NCI-H1105 (cell line): ENCODE measurements around the gene PPIA.
"Not testable (repeated sequence)": the region's sequence is repeated elsewhere in the genome, so short reads cannot be mapped to it uniquely, and the experiment has no call there.

Source experiments
- DNase-seq: peaks from one replicate; lab custom pipeline; 2025; lab: John Stamatoyannopoulos, UW

Gene PPIA

DNA sequence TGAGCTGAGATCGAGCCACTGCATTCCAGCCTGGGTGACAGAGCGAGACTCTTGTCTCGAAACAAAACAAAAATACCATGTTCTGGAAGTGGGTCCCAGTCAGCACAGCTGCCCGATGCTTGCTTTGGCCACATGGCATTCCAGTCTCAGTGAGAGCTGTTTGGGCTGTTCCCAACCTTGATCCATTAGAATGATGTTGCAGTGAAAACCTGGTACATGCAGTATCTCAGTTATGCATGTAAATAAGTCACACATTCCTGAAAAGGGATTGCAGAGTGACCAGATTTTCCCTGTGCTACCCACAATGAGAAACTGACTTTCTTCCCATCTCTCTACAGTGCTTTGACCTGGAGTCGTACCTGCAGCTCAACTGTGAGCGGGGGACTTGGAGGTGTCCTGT is 32.4 kb upstream of the PPIA start:
- DNase-seq: no peak

DNA sequence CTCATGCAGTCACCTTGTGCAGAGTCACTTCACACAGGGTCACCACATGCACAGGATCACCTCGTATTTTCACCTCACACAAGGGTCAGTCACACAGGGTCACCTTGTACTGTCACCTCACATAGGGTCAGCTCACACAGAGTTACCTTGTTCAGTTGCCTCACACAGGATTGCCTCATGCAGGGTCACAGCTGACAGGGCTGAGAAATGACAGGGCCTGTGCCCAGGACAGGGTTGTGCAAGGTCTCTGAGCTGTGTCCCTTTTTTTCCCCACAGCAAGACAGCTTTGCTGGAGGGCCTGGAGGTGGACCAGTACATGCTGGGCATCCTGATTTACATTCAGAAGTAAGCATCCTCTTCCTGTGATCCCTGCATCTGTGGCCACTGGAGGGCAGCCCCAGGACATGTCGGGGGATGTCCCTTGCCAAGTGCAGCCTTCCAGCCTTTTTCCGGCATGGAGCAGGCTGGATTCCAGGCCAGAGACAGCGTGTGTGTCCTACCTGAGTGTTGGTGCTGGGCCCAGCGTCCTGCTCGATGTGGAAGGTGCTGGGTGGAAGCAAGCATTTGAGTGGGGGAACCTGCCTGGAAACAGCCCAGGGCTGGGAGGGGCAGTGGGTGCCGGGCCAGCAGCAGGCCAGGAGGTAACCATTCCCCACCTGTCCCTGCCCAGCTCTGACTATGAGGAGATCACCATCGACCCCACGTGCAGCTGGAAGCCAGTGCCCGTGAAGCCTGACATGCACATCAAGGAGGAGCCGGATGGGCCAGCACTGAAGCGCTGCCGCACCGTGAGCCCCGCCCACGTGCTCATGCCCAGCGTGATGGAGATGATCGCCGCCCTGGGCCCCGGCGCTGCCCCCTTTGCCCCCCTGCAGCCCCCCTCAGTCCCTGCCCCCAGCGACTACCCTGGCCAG is 31.6 kb upstream of the PPIA start:
- no peak for DNase-seq

DNA sequence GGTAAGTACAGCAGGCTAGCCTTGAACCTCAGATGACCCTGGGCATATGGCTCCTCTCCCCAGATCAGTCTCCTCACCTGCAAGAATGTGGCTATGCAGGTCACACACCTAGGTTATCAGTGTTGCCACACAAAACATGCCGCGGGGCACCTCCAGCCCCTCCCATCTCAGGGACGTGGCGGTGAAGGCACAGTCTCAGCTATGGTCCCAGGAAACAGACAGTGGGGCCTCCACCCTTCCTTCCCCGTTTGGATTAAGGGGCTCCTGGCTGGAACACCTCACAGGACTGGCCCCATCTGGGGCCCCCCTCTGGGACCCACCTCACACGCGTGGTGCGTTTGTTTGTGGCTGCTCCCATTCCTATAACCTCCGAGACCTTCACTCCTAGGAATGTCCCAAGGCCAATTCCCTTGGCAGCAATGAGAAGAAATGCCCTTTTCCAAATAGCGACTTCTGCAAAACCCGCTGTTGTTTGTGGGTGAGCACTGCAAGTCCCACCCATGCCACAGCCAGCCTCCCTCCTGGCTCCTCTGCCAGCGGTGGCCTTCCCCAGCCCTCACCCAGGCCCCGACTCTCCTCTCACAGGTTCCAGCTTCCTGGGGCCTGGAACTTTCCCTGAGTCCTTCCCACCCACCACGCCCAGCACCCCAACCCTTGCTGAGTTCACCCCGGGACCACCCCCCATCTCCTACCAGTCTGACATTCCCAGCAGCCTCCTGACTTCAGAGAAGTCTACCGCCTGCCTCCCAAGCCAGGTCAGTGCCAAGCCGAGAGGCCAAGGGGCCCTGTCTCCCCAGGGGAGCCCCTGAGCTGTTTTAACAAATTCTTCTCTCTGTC is 30.7 kb upstream of the PPIA start:
- no peak for DNase-seq

DNA sequence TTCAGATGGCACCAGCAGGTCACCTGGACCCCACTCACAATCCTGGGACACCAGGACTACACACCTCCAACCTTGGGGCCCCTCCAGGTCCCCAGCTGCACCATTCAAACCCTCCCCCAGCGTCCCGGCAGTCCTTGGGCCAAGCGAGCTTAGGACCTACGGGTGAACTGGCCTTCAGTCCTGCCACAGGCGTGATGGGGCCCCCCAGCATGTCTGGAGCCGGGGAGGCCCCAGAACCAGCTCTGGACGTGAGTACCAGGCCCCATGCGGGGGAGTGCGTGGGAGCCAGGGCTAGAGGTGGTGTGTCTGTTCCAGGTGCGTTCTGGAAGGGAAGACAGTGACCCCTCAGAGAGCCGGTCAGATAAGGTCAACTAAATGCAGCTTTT is 30.1 kb upstream of the PPIA start:
- no peak for DNase-seq

DNA sequence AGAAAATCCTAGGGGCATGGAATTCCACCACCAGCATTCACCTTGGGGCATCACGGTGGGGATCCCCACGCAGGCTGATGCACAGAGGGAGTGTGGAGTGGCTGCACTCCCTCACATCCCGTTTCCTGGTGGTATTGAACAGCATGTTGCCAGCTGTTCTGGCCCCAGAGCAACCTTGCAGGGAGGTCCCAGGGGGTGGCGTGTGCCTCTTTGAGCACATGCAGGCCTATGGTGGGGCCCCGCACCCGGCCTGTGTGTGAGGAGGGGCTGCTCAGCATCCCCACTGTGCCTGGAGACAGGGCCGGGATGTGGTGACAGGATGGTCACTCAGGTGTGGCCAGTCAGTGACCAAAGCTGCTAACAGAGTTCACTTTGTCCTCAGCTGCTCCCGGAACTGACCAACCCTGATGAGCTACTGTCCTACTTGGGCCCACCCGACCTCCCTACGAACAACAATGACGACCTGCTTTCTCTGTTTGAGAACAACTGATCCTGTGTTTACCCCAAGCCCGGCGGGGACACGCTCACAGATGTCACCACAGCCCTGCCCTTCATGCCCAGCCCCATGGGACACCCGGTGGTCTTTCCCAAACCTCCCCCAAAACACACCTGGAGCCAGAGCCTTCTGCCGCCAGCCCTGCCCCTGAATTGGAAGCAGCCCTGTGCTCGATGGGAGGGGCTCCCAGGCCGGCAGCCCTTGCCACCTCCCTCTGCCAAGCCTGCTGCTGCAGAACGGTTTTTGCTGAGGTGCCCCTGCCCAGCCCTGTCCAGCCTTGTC is 29.2 kb upstream of the PPIA start:
- no peak for DNase-seq

DNA sequence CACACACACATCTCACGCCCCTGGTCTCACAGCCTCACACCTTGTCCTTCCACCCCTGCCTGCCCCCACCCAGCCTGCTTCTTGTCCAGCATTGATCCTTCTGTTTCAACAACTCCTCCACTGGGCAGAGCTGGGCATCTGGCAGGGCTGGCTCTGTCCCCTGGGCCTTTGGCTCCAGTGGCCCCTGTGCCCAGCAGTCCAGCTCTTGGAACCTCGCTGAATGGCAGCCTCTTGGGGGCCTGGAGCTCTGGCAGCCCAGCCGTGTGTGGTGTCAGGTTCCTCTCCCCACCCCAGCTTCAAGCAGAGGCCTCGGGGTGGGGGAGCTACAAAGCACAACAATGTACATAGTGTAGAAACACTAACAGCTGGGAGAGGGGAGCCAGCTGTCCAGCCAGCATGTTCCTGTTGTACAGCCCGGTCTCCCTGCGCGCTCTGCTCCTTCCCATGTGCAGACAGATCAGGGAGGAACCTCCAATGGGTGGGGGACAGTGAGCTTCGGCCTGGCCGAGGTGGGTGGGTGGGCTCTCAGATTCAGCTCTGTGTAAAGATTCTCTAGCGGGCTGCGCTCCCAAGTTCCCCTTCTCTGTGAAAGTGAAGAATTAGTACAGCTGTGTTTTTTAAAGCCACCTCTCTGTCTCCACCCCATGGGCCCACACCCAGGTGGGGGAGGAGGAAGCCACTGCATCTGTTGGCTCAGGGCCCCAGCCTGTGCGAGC is 28.4 kb upstream of the PPIA start:
- DNase-seq: no peak

DNA sequence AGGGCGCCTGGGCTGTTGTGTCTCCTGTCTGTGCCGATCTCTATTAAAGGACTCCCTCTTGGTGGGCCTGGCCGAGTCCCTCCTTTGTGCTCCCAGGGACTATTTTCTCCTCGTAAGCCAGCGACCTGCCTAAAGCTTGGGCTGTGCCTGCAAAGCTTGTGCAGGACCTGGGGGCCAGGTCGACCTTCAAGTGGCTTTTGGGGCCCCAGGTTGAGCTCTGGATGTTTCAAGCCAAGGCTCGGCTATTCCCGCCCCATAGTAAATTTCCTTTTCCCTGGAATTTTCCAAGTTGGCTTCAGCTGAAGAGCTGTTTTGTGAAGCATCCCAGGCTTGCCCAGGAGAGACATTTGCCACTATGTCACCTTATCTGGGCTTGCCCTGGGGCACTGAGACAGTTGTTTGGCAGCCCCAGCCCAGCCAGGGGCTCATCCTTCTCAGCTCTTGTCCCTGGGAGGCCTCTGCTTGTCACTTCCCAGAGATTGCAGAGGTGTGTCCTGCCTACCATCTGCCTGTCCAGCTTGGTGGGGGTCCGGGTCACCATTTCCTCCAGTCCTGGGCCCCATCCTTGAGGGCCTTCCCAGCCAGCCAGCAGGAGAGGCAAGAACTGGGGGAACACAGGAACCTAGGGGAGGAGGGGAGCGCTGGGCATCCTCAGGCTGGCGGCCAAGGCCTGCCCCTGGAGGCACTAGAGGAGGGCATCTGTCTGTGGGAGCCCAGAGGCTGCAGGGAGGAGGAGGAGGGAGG is 27.7 kb upstream of the PPIA start:
- DNase-seq: no peak

DNA sequence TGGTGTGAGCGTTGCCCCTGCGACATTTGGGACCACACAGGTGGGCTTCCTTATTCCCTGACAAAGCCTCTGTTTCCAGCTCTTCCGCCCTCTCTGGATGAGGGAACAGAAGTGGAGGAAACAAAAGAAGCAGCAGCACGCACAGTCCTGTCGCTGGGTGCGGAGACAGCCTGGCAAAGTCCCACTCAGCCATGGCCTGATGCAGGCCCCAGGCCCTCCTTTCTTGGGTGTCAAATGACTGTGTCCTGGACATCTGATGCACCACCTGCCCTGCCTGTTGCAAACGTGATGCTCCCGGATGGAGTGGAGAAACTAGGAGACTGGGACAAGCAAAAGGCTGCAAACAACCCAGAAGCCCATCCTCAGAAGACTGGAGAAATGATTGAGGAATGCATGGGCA is 27.1 kb upstream of the PPIA start:
- DNase-seq: no peak

DNA sequence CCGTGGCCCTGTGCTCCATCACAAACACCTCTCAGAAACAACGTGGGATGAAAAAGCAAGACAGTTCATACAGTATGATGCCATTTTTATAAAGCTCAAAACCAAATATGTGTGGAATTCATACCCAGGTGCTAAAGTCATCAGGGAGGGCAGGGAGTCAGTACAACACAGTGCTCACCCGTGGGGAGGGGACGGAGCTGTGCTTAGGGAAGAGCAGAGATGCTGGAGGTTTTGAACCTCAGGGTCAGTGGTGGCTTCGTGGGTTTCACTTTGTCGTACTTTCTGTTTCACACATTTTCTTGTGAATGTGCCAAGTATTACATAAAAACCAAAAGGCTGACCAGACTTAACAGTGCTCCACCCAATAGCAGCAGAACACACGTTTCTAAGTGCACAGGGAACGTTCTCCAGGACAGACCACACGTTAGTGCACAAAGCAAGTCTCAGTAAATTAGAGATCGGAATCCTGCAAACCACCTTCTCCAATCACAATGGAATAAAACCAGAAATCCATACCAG is 26.6 kb upstream of the PPIA start:
- no peak for DNase-seq

DNA sequence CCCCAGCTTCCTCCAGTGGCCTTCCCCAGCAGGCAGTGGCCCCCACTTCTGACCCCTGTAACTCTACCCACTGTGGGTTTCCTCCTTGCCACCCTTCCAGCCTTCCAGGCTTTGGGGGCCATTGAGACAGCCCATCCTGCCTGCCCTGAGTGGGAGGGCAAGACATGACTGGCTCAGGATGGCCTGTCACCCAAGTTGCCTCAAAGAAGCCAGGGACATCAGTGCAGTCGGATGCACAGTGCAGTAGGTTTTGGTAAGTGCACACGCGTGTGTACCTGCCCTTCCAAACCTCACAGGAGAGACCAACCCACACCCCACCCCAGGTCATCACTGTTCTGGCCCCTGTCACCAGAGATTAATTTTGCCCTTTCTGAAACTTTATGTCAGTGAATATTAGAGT is 25.1 kb upstream of the PPIA start:
- no peak for DNase-seq

DNA sequence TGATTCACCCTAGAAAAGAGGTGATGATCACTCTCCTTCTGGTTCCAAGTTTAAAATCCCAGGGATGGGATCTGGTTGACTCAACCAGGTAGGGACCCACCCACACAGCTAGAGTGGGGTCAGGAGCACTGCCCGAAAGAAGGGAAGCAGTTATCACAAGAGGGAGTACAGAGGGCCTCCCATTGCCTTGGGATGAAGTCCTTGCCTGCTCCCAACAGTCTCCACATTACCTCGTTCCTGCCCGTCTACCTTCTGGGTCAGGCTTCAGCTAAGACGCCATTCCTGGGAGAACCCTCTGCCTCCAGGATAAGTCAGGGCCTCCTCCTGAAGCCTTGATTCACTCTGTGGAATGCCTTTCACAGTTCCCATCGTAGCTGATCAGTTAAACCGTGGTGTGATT is 24.0 kb upstream of the PPIA start:
- DNase-seq: no peak

DNA sequence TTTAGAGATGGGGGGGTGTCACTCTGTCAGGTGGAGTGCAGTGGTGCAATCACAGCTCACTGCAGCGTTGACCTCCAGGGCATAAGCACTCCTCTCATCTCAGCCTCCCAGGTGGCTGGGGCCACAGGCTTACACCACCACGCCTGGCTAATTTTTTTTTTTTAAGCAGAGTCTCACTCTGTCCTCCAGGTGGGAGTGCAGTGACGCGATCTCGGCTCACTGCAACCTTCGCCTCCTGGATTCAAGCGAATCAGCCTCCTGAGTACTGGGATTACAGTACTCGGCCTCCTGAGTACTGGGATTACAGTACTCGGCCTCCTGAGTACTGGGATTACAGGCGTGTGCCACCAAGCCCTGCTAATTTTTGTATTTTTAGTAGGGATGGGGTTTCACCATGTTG is 23.6 kb upstream of the PPIA start:
- DNase-seq: no peak

DNA sequence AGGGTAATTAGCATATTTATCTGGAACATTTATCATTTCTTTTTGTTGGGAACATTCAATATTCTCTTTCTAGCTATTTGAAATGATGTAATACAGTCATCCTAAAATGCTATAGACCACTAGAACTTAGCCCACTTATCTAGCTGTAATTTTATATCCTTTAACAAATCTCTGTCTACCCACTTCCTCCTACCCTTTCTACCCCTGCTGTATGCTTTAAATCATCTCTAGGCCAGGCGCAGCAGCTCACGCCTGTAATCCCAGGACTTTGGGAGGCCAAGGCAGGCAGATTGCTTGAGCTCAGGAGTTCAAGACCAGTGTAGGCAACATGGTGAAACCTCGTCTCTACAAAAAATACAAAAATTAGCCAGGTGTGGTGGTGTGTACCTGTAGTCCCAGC is 22.0 kb upstream of the PPIA start:
- DNase-seq: not testable (repeated sequence)

DNA sequence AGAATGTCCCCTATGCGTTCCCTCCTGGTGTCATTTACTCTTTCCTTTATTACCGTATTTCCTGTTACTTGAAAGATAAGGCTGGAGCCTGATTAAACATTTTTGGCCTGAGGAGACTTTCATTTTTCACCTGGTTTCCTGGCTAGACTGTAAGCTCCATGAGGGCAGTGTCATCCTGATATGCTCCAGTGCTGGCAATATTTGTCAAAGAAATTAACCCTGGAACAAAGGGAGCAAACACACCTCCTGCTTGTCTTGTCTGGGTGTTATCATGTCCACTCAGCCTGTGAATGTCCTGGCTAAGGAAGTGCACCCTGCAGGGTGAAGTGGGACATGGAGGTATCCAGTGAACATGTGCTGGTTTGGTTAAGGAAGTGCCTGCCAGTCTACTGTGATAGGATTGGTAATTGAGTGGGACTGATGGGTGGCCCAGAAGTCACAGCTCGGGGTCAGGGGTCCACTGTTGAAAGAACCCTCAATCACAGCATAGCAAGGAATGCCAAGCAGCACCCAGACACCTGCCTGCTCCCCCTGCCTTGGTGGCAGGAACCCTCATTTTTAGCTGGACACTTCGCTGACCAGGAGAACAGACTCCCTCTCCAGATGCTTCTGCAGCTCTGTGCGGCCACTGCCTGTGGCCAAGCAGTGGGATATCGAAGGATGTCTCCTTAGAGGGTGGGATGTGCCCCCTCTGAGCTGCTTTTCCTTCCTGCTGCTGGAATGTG is 20.9 kb upstream of the PPIA start:
- DNase-seq: no peak

DNA sequence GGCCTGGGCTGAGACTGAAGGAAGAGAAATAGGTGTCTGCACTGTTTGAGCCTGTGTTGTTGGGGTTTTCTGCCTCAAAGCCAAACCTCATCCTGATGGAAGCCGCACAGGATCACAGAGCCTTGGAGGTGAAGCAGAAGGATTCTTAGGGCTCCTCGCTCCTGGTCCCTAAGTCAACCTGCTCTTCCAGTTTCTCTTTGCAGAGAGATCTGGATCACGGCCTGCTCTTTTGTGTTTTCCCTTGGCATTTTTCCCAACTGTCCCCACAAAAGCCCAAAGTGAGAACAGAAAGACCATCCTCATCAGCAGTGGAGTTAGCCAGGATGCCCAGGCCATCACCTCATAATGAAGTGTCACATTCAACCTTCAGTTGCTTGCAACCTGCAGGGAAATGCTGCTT is 20.3 kb upstream of the PPIA start:
- DNase-seq: no peak

DNA sequence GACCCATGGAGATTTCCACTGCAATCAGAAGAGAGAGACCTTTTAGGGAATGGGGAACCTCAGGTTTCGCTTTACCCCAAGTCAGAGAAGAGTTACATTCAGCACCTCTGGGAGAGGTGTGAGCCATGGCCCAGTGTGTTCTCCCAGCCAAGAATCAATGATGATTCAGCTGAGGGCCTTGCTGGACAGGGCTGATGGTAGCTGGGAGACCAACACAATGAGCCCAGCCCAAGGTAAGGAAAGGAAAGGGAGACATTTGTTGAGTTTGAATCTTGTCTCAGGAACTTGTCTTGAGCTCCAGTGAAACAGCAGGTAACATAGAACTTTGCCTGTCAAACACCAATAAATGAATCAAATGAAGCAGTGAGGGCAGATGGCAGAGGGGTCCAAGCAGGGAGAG is 14.0 kb upstream of the PPIA start:
- no peak for DNase-seq

DNA sequence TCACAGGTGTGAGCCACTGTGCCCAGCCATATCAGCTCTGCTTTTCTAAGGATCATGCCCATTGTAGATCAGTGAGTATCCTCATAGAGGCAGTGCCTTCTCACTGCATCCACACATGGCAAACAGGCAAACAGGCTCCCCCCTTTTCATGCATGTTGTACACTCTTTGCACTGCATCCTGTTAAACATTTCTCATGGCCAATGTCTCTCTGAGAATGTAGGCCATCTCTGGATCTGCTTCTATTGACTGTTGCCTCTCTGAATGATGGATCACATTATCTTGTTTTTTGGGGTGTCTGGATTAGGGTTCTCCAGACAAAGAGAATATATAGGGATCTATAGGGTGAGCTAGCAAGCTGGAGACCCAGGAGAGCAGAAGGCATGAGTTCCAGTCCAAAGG is 13.1 kb upstream of the PPIA start:
- no peak for DNase-seq

DNA sequence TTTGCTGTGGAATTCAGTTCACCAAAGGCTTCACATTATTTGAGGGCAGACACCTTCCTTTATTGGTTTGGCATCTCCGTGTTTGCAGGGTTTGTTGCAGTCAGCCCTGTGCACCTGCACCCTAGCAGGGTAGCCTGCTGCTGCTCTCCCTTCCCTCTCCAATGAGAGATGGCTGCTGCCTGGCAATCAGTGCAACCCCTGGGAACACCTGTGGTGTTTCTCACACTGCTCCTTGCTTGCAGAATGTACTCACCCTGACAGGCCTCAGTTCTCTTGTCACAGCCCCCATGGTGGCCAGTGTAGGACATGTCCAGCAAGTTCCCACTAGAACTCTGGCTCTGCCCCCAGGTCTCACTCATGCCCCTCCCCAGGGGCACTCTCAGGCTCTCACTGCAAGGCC is 12.1 kb upstream of the PPIA start:
- no peak for DNase-seq

DNA sequence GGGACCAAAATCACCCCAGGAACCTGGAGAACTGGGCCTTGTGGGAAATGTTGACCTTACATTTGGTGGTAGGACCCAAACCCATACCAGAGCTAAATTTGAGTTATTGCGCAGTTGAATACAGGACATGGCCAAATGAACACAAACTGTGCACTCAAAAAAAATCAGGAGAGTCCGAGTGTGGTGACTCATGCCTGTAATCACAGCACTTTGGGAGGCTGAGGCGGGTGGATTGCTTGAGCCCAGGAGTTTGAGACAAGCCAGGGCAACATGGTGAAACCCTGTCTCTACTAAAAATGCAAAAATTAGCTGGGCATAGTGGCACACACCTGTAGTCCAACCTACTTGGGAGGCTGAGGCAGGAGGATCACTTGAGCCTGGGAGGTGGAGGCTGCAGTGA is 11.3 kb upstream of the PPIA start:
- not testable (repeated sequence) for DNase-seq

DNA sequence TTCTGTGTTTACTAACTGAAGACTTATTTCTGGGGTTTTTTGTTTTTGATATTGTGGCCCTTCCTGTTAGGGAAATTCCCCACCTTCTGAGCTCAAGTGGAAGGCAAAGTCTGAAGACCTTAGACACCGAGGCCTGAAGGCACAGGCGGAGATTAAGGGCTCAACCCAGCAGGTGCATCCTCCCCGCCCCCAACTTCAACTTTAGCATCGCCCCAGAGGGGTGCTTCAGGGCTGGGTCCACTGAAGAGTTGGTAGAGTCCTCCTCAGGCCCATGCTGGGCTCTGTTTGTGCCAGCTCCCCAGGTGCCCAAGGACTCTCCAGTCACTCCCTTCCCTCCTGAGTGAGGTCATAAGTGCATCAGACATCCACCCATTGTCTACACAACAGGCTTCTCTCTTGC is 9.4 kb upstream of the PPIA start:
- DNase-seq: no peak
